GM19043 (cell line): Measurements from ENCODE around the gene B3GAT2.

Experiments used
- ATAC-seq: cut with Tn5 transposase; IDR thresholded peaks from one replicate; pipeline ENCODE4 v1.9.1; 2021; ENCODE audit warnings: low read depth; ENCODE audit not compliant: unreplicated experiment

Gene B3GAT2

DNA sequence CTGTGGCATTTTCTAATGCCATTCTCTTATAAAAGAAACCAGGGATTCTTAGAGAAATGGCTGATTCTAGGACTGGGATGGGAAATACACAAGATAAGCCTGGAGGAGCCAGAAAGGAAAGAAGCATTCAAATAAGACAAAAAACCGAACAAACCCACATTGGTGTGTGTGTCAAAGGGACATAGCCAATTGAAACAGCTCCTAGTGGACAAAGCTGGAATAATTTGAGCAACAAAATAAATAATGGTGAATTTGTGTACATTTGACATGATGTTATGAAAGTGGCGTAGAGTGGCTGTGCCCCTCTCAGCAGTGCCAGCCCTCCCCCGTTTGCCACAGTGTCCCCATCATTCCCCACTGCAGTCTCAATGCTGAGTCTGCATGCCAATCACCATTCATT lies 55.5 kb downstream of the B3GAT2 start:
- no peak for ATAC-seq

DNA sequence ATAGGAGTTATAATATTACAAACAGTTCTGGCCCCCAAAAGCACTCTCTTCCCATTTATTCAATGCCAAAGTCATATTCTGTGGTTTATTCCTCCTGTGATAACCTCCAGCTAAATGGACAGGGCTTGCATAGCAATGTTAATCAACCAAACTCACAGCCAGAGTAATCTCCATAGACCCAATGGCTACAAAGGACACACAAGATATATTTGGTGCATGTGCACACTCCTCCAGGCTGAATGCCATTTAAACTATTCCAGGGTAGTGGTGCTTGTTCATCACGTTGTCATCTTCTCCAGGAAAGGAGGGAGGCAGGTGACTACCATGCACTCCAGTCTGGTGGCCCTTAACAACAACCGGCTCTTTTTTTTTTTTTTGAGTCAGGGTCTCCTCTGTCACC lies 56.8 kb downstream of the B3GAT2 start:
- ATAC-seq: no peak

DNA sequence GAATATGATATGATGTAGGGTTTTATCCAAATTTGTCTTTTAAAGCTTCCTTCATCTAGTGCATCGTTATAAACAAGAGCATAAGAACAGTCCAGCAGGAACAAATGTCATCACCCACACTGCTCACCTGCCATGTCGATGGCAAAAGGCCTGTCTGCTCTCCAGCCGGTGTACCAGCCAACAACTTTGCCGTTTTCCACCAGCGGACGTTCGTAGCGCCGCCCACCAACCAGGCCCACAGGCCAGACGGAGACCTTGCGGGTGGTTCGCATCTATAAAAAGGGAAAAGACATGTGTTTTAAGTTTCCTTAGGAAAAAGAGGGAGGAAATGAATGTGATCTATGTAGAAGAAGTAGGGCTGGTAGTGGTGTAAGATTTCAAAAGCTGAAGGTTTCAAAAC lies 62.9 kb downstream of the B3GAT2 start:
- ATAC-seq: no peak

DNA sequence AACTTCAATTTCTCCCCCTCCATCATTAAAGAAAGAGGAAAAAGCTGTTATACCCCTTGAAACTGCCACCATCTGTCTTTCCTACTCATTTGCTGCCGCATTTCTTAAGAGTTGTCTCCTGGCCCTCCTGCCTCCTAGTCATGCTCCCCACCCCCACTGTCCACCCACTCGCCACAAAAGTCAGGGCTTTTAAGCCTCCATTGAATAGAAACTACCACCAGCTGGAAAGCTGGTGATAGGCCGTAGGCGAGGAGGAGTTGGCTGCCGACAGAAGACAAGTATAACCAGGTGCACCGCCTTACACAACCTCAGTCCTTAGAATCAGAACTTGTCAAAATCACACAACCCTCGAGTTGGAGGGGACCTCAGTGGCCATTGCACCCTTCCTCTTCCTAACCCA lies 67.6 kb downstream of the B3GAT2 start:
- no peak for ATAC-seq

DNA sequence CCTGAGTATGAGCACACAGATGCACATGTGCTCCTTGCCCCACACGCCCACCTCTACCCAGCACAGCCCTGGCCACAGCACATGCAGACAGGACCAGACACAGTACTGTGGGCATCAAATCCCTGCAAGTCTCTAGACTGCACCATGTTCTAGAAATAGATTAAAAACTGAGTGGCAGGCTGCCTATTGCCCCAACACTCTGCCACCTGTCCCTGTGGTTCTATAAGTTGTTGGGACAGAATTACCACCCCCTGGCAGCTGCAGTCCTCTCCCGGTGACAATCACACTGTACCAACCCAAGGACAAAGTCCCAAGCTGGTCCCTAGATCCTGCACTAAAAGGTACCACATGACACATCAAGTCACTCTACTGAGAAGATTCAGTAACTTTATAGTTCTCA lies 70.2 kb downstream of the B3GAT2 start:
- ATAC-seq: no peak

DNA sequence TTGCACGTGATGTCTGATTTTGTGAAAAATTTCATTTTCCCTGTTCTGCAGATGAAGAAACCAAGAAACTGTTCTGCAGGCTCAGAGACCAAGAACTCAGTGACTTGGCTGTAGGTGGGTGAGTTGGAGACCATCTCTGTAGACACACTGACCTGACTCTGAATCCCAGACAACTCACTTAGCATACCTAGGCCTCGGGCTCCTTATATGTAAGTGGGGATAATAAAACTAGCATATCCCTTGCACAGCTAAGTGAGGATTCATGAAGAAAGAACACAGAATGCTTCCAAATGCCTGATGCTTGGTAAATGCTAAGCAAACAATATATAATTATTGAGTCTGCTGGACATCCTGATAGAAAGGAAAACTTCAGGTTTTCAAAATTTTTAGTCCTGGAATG lies 70.8 kb downstream of the B3GAT2 start:
- ATAC-seq: no peak

DNA sequence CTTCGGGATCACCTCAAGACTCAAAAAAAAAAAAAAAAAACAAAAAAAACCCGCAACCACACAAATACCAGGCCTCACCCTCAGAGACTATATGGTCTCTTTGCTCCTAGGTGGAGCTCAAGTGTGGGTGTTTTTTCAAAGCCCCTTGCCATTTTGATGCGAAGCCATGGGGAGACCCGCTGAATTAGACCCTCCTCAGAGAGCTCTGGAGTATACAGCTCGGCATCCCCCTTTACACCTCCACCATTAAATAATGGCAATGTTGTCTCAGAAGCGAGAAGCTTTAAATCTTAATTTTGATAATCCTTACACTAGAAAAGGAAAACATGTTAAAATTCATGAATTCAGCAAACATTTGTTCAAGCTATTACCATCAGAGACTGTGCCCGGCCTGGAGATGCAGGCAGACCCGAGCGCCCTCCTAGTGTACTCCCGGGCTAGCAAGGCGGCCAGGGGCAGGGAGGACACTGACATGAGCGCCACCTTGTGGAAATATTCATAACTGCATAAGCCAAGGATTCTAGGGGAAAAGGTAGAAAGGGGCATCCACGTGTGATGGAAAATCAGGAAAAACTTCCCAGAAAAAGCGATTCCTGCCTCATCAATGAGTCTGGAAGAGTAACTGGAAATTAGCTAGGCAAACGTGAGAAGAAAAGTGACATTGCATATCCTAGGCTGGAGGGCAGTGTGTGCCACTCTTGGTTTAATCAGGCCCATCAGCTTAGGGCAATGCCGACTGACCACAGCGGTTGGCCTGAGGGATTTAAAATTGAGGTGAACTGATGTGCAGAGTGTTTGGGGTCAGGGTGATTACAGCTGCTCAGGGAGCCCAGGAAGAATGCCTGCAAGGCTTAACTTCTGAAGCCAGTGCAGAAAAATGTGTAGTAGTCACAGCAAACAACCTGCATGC lies 72.5 kb downstream of the B3GAT2 start:
- peak; percentile 81 for ATAC-seq

DNA sequence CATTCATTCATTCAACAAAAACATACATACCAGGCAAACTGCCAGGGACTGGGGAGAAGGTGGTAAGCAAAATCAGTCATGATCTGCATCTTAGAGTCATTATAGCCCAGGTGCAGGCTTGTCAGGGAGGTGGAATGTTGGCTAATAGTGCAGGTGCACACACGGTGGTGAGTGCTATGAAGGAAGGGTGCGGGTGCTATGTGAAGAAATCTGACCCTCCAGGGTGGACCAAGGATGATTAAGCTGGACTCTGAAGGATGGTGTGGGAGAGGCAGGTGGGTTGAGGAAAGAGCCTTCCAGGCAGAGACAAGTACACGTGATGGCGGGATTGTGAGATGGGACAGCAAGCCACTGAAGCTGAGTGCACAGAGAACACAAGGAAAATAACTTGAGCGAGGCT lies 77.4 kb downstream of the B3GAT2 start:
- ATAC-seq: no peak

DNA sequence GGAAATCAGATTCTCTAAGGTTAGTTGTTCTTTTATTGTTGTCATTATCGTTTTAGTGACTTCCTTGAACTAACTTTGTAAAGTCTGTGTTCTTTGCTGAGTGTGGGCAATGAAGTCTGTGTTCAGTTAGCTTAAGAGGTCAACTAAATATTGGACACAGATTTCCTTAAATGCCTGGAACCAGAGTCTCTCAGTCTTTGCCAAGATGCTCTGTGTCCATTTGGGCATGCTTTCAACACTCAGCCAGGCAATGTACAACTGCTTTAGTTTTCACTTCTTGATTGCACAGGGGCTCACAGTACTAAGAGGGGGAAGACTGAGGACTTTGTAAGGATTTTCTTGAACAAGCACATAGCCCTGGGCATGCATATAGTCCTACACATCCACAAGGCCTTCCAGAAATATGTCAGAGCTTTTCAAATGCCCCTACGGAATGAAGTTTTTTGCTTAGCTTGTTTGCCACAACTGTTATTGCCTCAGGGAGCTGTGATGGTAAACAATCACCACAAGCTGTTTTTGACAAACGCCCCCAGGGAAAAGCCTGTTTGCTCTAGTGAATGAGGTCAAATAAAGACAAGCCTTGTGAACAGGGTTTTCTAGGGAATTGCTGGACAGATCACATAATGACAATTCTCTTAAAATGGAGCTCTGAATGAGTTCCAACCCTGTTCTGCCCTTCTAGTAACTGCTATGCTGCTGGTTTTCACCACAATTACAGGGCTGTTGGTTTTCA lies 82.5 kb downstream of the B3GAT2 start:
- ATAC-seq: no peak

DNA sequence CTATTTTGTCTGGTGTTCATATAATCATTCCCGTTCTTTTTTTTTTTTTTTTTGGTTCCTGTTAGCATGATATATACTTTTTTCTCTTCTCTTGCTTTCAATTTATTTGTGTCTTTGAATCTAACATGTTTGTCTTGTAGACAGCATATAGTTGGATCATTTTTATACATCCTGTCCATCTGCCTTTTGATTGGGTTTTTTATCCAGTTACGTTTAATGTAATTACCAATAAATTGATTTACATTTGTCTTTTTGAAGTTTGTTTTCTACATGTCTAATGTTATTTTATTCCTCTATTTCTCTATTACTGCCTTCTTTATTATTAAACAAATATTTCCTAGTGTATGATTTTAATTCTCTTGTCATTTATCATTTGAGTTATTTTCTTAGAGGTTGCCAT lies 84.4 kb downstream of the B3GAT2 start:
- no peak for ATAC-seq

DNA sequence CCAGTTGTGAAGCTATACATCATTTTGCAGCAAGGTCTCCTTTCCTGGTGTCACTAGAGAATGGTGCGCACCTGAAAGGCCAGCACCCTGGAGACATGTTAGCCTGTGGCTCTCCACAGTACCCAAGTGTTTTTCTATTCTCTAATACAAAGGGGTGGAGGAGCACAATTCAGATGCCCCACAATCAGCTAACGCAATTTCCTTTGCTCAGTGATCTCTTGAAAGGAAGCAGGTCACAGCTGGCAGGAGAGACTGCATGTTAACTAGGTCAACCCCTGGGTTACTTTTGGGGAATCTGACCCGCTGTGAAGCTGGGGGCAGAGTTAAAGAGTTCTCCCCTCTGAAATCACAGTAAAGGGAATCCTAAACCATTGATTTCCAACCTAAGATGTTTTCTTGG lies 92.5 kb downstream of the B3GAT2 start:
- ATAC-seq: no peak

DNA sequence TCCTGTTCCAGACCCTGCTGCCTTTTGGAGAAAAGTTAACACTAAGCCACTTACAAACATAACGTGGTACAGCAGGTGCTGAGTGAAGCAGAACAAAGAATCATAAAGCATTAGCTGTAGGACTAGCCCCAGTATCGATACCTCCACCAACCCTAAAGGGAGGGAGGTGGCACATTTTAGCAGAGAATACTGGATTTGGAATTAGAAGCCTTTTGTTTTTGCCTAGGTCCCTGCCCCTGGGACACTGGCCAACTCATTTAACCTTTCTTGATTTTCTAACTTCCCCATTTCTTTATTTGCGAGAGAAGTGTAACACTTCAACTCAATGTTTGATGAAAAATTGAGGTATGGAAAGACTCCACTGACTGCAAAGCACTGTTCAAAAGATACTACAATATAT lies 93.5 kb downstream of the B3GAT2 start:
- no peak for ATAC-seq

DNA sequence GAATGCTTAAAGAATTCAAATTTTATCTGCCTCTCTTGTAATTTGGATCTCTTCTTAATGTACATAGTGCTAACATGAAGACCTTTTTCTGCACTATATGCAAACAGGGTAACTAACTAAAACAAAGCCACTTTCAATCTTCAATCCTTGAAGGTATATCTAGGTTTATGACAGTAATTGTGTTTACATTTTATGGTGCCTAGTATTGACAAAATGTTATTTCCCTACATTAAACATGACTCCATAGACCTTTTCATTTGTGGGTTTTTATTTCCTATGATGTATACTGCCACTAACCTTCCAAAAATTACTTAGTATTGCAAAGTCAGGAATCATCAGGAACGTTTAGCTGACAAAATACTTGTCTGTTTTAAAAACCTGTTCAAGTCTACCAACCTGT lies 95.9 kb downstream of the B3GAT2 start:
- ATAC-seq: no peak

DNA sequence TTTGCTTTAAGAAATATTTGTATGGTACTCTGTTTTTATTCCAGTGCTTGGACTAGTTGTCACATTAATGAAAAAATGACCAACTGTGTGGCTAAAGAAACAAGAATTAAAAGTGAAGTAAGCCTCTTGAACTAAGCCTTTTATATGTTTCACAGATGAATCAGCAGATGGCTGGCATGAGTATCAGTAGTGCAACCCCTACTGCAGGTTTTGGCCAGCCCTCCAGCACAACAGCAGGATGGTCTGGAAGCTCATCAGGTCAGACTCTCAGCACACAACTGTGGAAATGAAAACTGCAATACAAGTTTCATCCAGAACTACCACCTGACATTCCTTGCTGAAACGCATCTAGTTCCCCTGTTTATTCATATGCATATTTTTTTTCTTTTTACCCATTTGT lies 96.8 kb downstream of the B3GAT2 start:
- no peak for ATAC-seq

DNA sequence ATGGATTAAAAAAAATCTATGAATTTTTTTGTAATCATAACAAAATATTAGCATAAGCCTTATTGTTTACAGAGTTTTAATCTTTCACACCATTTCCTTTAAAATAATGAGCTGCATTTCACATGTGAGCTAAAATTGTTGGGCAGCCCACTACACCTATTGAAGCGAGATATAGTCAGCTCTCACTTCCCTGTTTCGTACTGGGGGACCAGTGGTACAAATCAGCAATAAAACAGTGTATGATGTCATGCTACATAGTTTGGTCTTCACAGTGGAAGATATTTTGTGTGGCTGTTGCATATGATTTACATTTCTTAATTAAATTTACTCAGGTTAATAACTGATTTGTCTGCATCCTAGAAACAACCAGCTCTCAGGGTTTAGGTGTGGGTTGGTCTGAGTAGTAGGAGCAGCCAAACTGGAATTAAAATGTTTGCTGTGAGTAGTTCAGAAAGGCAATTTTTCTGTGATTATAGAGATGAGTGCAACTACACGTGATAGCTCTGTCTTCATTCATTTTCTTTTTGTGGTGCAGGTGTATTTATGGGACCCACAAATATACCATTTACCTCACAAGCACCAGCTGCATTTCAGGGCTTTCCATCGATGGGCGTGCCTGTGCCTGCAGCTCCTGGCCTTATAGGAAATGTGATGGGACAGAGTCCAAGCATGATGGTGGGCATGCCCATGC lies 99.3 kb downstream of the B3GAT2 start:
- peak; percentile 100 for ATAC-seq

DNA sequence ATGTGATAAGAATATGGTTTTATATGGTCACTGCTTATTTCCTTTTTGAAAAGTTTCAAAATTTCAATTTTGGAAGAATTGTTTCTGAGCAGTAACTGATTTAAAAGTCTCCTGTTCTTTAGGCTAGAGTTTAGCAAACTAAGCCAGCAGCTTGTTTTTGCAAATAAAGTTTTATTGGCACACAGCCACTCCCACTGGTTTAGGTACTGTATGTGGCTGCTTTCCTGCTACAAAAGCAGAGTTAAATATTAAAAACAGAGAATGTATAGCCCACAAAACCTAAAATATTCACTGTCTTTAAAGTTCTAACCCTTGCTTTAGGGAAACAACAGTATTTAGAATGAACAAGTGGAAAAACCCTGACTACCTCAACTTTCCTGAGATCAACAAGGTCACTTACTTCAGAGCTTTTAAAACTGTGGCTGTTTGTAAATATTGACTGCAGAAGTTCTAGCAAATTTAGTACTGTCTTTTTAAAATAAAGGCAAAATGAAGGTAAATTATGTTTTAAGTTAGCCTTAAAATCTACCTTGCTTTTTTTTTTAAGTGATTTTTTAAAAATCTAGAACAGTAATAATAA lies 104.1 kb downstream of the B3GAT2 start:
- no peak for ATAC-seq

DNA sequence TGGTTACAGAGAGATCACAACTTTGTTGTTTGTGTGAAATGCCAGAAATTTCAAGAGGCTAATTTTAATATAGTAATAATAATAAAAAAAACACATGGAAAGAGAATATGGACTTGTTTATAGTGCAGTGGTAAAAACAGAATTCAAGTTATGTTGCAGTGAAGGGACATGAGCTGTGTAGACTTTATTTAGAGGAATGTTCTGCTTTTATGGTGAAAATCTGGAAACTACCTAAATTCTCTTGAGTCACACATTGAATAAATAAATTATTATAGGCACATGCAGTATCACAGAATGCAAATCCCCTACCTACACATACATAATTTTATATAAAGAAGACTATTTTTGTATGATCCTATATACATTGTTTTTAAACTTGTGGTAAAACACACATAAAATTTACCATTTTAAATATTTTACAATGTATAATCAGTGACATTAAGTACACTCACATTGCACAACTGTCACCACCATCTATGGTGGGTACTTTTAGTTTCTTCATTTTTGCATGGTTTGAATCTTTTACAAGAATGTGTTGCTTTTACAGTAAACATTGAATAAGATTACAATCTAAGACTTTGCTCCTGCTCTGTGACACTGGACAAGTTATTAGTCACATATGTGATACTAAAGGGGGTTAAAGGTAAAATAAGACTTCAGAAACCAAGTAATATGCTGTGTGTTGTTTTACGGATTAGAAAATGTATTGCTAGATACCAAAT lies 107.4 kb downstream of the B3GAT2 start:
- no peak for ATAC-seq

DNA sequence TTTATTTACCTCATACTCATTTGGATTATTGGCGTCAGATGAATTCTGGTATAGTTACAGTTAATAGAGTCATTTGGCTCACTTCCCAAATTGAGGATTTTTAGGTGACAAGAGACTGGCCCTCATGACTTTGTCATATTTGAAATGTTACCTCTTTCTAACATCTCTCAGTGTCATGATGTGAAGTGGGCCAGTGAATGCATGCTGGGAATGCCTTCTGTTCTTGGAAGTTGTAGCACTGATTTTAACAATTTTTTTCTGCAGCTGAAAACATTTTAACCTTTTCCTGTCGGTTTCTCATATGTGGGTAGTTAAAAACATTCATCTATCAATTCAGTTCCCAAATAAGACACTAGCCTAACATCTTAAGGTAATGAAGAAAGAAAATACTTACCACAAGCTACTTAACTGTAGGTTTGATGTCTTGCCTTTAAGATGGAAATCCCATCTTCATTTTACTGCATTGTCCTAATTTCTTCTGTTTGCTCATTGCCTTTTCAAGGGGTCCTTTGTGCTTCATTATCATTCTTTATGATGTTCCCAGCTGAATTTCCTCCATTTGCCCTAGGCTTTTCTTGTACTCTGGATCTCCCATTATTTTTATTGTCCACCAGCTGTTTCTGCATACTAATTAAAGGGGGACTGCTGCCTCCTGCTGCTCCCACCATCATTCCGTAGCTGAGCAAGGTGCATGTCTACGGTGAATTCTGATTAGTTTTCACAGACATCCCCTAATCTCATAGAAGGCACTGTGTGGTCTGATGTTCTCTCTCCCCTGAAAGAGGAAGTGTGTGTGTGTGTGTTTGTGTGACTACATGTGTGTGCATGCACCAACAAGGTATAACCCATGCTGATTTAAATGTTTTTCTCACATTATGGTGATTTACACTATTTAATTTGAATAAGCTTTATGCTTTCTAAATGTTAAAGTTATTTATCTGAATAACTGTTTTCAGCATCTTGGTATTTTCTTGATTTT lies 109.5 kb downstream of the B3GAT2 start:
- ATAC-seq: no peak

DNA sequence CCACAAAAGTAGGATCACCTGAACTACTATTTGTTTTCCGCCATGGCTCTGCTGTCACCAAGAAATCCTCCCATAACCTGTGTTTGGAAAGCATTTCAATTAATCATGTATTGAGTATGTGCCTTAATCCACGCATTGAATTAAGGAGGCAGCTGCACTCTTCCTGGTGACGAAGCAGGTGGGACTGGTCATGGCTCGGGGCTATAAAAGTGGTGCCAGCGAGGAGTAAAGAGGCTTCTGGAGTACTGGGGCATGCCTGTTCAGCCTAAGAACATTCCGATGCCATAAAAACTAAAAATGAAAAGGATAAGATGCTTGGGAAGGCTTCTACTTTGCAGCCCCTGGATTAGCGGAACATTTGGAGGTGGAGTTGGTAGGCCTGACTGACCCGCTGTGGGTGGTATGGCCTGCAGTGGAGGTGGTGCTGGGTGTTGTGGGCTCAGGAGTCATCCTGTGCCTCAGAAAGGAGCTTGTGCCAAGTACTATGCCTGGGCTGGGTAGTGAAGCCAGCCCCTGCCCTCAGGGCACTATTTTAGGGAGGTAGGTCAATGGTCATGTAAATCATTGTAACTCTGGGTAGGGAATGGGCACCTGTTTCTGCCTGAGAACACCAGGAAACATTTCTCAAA lies 110.5 kb downstream of the B3GAT2 start:
- no peak for ATAC-seq
